Neural progenitor cell (in vitro differentiated cells): ENCODE data around the gene ZNF718. TPM values are rescaled to one million over a fixed set of nuclear protein-coding genes. Genes with fewer than 3 reads are reported as not detected.
"Not testable (repeated sequence)": the region's sequence is repeated elsewhere in the genome, so short reads cannot be mapped to it uniquely, and the experiment has no call there.

Source experiments
- DNase-seq: peaks from one replicate; pipeline ENCODE4 v3.0.0-alpha.2; 2016; ENCODE audit warnings: low spot score
- H2AFZ ChIP-seq: fragments of 200-600 bp; sonication (generic); replicated peaks from 2 replicates; pipeline ENCODE4 v1.6.1; 2016; ENCODE audit warnings: antibody characterized with exemption
- H3F3A ChIP-seq: fragments of 200-600 bp; sonication (generic); 2 replicates; pipeline ENCODE4 v1.6.1; 2016; ENCODE audit warnings: antibody characterized with exemption, low read depth
- H3K27ac ChIP-seq: fragments of 200-600 bp; sonication (generic); 2 replicates; pipeline ENCODE4 v1.5.1; 2016; ENCODE audit warnings: mild to moderate bottlenecking
- H3K27me3 ChIP-seq: fragments of 200-600 bp; sonication (generic); 2 replicates; pipeline ENCODE4 v1.6.1; 2016; ENCODE audit warnings: mild to moderate bottlenecking, moderate library complexity
- H3K36me3 ChIP-seq: fragments of 200-600 bp; sonication (generic); 2 replicates; pipeline ENCODE4 v1.5.1; 2016
- H3K4me1 ChIP-seq: fragments of 200-600 bp; sonication (generic); 2 replicates; pipeline ENCODE4 v1.6.1; 2016; ENCODE audit warnings: mixed run types
- H3K4me2 ChIP-seq: fragments of 200-600 bp; sonication (generic); 2 replicates; pipeline ENCODE4 v1.6.1; 2016
- H3K4me3 ChIP-seq: fragments of 200-600 bp; sonication (generic); 2 replicates; pipeline ENCODE4 v1.5.1; 2016
- H3K79me2 ChIP-seq: fragments of 200-600 bp; sonication (generic); 2 replicates; pipeline ENCODE4 v1.6.1; 2016; ENCODE audit warnings: low read depth
- H3K9ac ChIP-seq: fragments of 200-600 bp; sonication (generic); 2 replicates; pipeline ENCODE4 v1.6.1; 2016
- H3K9me3 ChIP-seq: fragments of 200-600 bp; sonication (generic); 2 replicates; pipeline ENCODE4 v1.5.1; 2016; ENCODE audit warnings: low read depth
- H4K20me1 ChIP-seq: fragments of 200-600 bp; sonication (generic); 2 replicates; pipeline ENCODE4 v1.6.1; 2016; ENCODE audit warnings: low read depth
- H3K27ac Mint-ChIP-seq: 3 replicates; pipeline ENCODE4 v1.8.0; 2021; ENCODE audit warnings: mixed read lengths
- H3K27me3 Mint-ChIP-seq: 2 replicates; pipeline ENCODE4 v1.8.0; 2022; ENCODE audit warnings: low read depth, mild to moderate bottlenecking, inconsistent platforms, moderate library complexity, mixed read lengths; ENCODE audit not compliant: insufficient read depth
- H3K36me3 Mint-ChIP-seq: 3 replicates; pipeline ENCODE4 v1.8.0; 2021; ENCODE audit warnings: mixed read lengths
- H3K4me1 Mint-ChIP-seq: 3 replicates; pipeline ENCODE4 v1.8.0; 2021; ENCODE audit warnings: mixed read lengths
- H3K4me3 Mint-ChIP-seq: 3 replicates; pipeline ENCODE4 v1.8.0; 2021; ENCODE audit warnings: mild to moderate bottlenecking, moderate library complexity, mixed read lengths
- H3K9me3 Mint-ChIP-seq: 3 replicates; pipeline ENCODE4 v1.8.0; 2020; ENCODE audit warnings: mixed read lengths
- EZH2 ChIP-seq: fragments of 200-600 bp; sonication (generic); IDR thresholded peaks from 2 replicates; pipeline ENCODE4 v1.6.1; 2017; ENCODE audit warnings: antibody characterized with exemption, mild to moderate bottlenecking, moderate library complexity
- EZH2phosphoT487 ChIP-seq: fragments of 200-600 bp; sonication (generic); IDR thresholded peaks from 2 replicates; pipeline ENCODE4 v1.6.1; 2017; ENCODE audit warnings: antibody characterized with exemption
- total RNA-seq: library from RNA; depleted of rRNA; stranded (reverse); fragments of >200 nt; gene quantifications from 2 replicates; pipeline ENCODE4 v1.2.3, GENCODE V29; 2015; ENCODE audit warnings: low replicate concordance
- TF ChIP-seq, protein P1 (sequence below): fragments of 200-600 bp; sonication (generic); IDR thresholded peaks from 2 replicates; pipeline ENCODE4 v1.5.1; 2017; ENCODE audit warnings: antibody characterized with exemption, mild to moderate bottlenecking

ZNF718 gene
- total RNA-seq = 11.9 and 15.4 TPM in 2 replicates

DNA sequence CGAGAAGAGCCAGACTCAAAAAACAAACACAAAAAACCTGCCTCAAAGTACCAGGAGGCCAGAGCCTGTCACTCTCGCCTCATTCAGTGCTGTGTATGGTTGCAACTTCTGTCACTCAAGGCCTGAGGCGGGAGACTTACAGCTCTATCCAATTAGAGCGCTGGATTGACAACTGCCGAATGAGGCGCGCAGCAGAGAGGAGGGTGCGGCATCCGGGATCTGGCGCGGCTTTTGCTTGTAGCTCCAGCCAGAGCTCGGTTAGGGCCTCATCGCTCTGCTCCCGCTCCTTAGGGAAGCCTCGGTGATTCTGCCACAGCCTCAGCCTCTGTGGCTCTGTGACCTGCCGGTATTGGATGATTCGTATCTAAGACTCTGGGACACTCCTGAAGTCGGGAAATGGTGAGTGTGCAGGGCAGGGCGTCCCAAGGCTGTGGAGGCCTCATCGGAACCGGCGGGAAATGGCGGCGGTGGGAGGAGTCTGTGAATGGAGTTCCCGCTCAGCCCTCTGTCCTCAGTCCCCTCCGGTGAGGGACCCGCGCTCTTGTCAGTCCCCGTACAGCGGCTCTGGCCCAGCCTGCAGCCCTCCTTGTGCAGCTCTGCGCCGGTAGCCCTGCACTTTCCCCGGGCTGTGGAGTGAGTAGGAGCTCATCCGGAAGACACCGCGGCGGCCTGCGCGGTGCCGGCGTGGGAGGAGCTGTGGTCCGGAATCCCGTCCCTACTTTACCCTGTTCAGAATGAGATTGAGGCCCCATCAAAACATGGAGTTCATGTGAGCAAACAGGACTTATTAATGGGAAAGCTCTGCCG is at the start of gene ZNF718:
Gene ZNF718 (plus strand): TSS at position 227 of the 807 bp plus-strand sequence. CDS start 170 bp downstream, at position 397.
- Histone ChIP-seq H3K36me3 (peaks cover 7% of the 10 kb centered on the region), H4K20me1 (peaks cover 14% of the 10 kb centered on the region), H3K4me3 (peak within 1 kb of the TSS; percentile 76), H2AFZ (peak within 1 kb of the TSS; percentile 82), H3K9me3 (peaks cover 10% of the 10 kb centered on the region), H3F3A (no peaks in the 10 kb centered on the region), H3K4me2 (peak within 1 kb of the TSS; percentile 93), H3K27me3 (no peaks in the 10 kb centered on the region), H3K4me1 (no peaks in the 10 kb centered on the region), H3K79me2 (peaks cover 26% of the 10 kb centered on the region), H3K27ac (peak within 1 kb of the TSS; percentile 84), H3K9ac (peak within 1 kb of the TSS; percentile 91)
- peak; percentile 97 for DNase-seq
- H3K9me3 Mint-ChIP-seq = peaks cover 50% of the 10 kb centered on the region
- peak within 1 kb of the TSS; percentile 99 for H3K4me3 Mint-ChIP-seq
- H3K4me1 Mint-ChIP-seq = peaks cover 10% of the 10 kb centered on the region
- peak within 1 kb of the TSS; percentile 99 for H3K27ac Mint-ChIP-seq
- peaks cover 16% of the 10 kb centered on the region for H3K36me3 Mint-ChIP-seq
- peaks cover 11% of the 10 kb centered on the region for H3K27me3 Mint-ChIP-seq
- TF ChIP-seq EZH2phosphoT487 (no peak), EZH2 (no peak)
- TF ChIP-seq, protein P1, sequence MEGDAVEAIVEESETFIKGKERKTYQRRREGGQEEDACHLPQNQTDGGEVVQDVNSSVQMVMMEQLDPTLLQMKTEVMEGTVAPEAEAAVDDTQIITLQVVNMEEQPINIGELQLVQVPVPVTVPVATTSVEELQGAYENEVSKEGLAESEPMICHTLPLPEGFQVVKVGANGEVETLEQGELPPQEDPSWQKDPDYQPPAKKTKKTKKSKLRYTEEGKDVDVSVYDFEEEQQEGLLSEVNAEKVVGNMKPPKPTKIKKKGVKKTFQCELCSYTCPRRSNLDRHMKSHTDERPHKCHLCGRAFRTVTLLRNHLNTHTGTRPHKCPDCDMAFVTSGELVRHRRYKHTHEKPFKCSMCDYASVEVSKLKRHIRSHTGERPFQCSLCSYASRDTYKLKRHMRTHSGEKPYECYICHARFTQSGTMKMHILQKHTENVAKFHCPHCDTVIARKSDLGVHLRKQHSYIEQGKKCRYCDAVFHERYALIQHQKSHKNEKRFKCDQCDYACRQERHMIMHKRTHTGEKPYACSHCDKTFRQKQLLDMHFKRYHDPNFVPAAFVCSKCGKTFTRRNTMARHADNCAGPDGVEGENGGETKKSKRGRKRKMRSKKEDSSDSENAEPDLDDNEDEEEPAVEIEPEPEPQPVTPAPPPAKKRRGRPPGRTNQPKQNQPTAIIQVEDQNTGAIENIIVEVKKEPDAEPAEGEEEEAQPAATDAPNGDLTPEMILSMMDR = no peak

DNA sequence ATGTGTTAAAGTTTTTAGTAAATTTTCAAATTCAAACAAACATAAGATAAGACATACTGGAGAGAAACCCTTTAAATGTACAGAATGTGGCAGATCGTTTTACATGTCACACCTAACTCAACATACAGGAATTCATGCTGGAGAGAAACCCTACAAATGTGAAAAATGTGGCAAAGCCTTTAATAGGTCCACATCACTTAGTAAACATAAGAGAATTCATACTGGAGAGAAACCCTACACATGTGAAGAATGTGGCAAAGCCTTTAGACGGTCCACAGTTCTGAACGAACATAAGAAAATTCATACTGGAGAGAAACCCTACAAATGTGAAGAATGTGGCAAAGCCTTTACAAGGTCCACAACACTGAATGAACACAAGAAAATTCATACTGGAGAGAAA is 38.4 kb upstream of the ZNF718 start:
- peaks cover 5% of the 10 kb centered on the region for H3F3A ChIP-seq
- H3K4me3 Mint-ChIP-seq = no peak overlapping the region
- H3K4me1 Mint-ChIP-seq = no peaks in the 10 kb centered on the region
- H3K27me3 Mint-ChIP-seq = no peaks in the 10 kb centered on the region
- no peaks in the 10 kb centered on the region for H3K4me1 ChIP-seq
- peaks cover 4% of the 10 kb centered on the region for H3K36me3 Mint-ChIP-seq
- no peak for DNase-seq
- H4K20me1 ChIP-seq = no peaks in the 10 kb centered on the region
- H3K9me3 Mint-ChIP-seq = peaks cover 65% of the 10 kb centered on the region
- no peak overlapping the region for H3K9ac ChIP-seq
- no peak overlapping the region for H2AFZ ChIP-seq
- H3K27ac ChIP-seq = no peak overlapping the region
- no peak overlapping the region for H3K27ac Mint-ChIP-seq
- H3K79me2 ChIP-seq = peaks cover 11% of the 10 kb centered on the region
- TF ChIP-seq, protein P1 = no peak
- TF ChIP-seq EZH2phosphoT487 (no peak), EZH2 (no peak)
- H3K27me3 ChIP-seq = no peaks in the 10 kb centered on the region
- no peak overlapping the region for H3K4me2 ChIP-seq
- peaks cover 86% of the 10 kb centered on the region for H3K9me3 ChIP-seq
- no peak overlapping the region for H3K4me3 ChIP-seq
- peaks cover 66% of the 10 kb centered on the region for H3K36me3 ChIP-seq

DNA sequence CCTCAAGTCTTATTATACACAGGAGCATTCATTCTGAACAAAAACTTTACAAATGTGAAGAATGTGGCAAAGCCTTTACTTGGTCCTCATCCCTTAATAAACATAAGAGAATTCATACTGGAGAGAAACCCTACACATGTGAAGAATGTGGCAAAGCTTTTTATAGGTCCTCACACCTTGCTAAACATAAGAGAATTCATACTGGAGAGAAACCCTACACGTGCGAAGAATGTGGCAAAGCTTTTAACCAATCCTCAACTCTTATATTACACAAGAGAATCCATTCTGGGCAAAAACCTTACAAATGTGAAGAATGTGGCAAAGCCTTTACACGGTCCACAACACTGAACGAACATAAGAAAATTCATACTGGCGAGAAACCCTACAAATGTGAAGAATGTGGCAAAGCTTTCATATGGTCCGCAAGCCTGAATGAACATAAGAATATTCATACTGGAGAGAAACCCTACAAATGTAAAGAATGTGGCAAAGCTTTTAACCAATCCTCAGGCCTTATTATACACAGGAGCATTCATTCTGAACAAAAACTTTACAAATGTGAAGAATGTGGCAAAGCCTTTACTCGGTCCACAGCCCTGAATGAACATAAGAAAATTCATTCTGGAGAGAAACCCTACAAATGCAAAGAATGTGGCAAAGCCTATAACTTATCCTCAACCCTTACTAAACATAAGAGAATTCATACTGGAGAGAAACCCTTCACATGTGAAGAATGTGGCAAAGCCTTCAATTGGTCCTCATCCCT is 37.6 kb upstream of the ZNF718 start:
- DNase-seq, H3K27ac ChIP-seq: not testable (repeated sequence)

More for the DNA sequence above, 37.6 kb upstream of the ZNF718 start:
- H3K4me1 Mint-ChIP-seq, H3K4me3 ChIP-seq, H3F3A ChIP-seq, H2AFZ ChIP-seq, H3K27me3 ChIP-seq, H3K4me2 ChIP-seq, H3K36me3 Mint-ChIP-seq, H3K4me3 Mint-ChIP-seq, H3K9ac ChIP-seq, H3K27ac Mint-ChIP-seq, H3K27me3 Mint-ChIP-seq, H4K20me1 ChIP-seq, H3K4me1 ChIP-seq, H3K79me2 ChIP-seq: not testable (repeated sequence)
- H3K9me3 Mint-ChIP-seq = peaks cover 65% of the 10 kb centered on the region
- H3K36me3 ChIP-seq = peaks cover 59% of the 10 kb centered on the region
- H3K9me3 ChIP-seq = peaks cover 86% of the 10 kb centered on the region
